HepG2 (cell line): ENCODE data around the gene GMEB2. TPM values are rescaled to one million over a fixed set of nuclear protein-coding genes. Genes with fewer than 3 reads are reported as not detected.

Experiments used
- GABPB1 ChIP-seq: IDR thresholded peaks from 2 replicates; pipeline ENCODE4 v1.6.1; 2016; ENCODE audit warnings: mild to moderate bottlenecking, missing genetic modification reagents, moderate library complexity, missing compliant biosample characterization
- HNF1A ChIP-seq, 2 experiments: sonication (generic) in 1 of 2; formaldehyde crosslinking in 1 of 2; IDR thresholded peaks; 2 replicates each; pipeline versions ENCODE4 v1.4.0 to v1.6.1; 2016 to 2020; ENCODE audit warnings: borderline replicate concordance in 1 of 2, low read depth in 1 of 2, mild to moderate bottlenecking in 1 of 2, missing genetic modification reagents in 1 of 2
- HNRNPK ChIP-seq: fragments of 200-400 bp; formaldehyde crosslinking; IDR thresholded peaks from 2 replicates; pipeline ENCODE4 v1.6.1; 2018; ENCODE audit warnings: low read length, low read depth, moderate library complexity, mild to moderate bottlenecking; ENCODE audit not compliant: poor library complexity, severe bottlenecking
- KLF12 ChIP-seq: sonication (generic); formaldehyde crosslinking; IDR thresholded peaks from 2 replicates; pipeline ENCODE4 v1.4.0; 2020; ENCODE audit warnings: missing genetic modification reagents, borderline replicate concordance
- MTA1 ChIP-seq: sonication (generic); formaldehyde crosslinking; IDR thresholded peaks from 2 replicates; pipeline ENCODE4 v1.4.0; 2020; ENCODE audit warnings: missing genetic modification reagents, mild to moderate bottlenecking, borderline replicate concordance
- NR2F6 ChIP-seq, 2 experiments: IDR thresholded peaks; 2 replicates each; pipeline ENCODE4 v1.6.1; 2016; ENCODE audit warnings: antibody characterized with exemption in 1 of 2, mild to moderate bottlenecking in 1 of 2
- PCBP1 ChIP-seq: fragments of 200-400 bp; formaldehyde crosslinking; IDR thresholded peaks from 2 replicates; pipeline ENCODE4 v1.6.1; 2017; ENCODE audit warnings: mild to moderate bottlenecking, low read depth, low read length, borderline replicate concordance
- PHF20 ChIP-seq: sonication (generic); formaldehyde crosslinking; IDR thresholded peaks from 2 replicates; pipeline ENCODE4 v1.5.0; 2020; ENCODE audit warnings: mild to moderate bottlenecking, missing genetic modification reagents
- SKIL ChIP-seq: sonication (generic); formaldehyde crosslinking; IDR thresholded peaks from 2 replicates; pipeline ENCODE4 v1.8.0; 2022; ENCODE audit warnings: missing genetic modification reagents, mild to moderate bottlenecking, moderate library complexity, borderline replicate concordance
- THAP8 ChIP-seq: sonication (generic); formaldehyde crosslinking; IDR thresholded peaks from 2 replicates; pipeline ENCODE4 v1.5.1; 2020; ENCODE audit warnings: missing genetic modification reagents, mild to moderate bottlenecking, borderline replicate concordance
- THYN1 ChIP-seq: sonication (generic); formaldehyde crosslinking; IDR thresholded peaks from 2 replicates; pipeline ENCODE4 v1.8.1; 2023; ENCODE audit warnings: low read depth, mild to moderate bottlenecking, moderate library complexity, missing genetic modification reagents, borderline replicate concordance
- ZBTB33 ChIP-seq: sonication (generic); formaldehyde crosslinking; IDR thresholded peaks from 2 replicates; pipeline ENCODE4 v1.4.0; 2020; ENCODE audit warnings: missing genetic modification reagents
- ZNF280D ChIP-seq: sonication (generic); formaldehyde crosslinking; IDR thresholded peaks from 2 replicates; pipeline ENCODE4 v1.5.1; 2020; ENCODE audit warnings: mild to moderate bottlenecking, missing genetic modification reagents
- polyA plus RNA-seq, 8 experiments: library from polyadenylated mRNA; depleted of rRNA in 3 of 8; stranded (reverse) in 7 of 8; unstranded in 1 of 8; fragments of >200 nt; fragmentation: Illumina TruSeq in 4 of 8; extraction: Trizol in 4 of 8; gene quantifications; 2 replicates each; pipeline versions ENCODE4 v1.2.1 to v1.2.3, GENCODE V29; 2011 to 2016; ENCODE audit warnings: low read depth in 4 of 8, missing spikeins in 1 of 8, mixed read lengths in 1 of 8; ENCODE audit not compliant: insufficient read depth in 1 of 8
- total RNA-seq, 5 experiments: library from RNA; depleted of rRNA; stranded (reverse); fragments of >200 nt; fragmentation: Illumina TruSeq; extraction: Trizol; gene quantifications; 2 replicates each; pipeline ENCODE4 v1.2.3, GENCODE V29; 2016; ENCODE audit warnings: low read depth in 1 of 5

Gene GMEB2
- total and polyA plus RNA-seq, 2 of the 13 experiments (the other 11 are each of a cell fraction or from before 2014, with no cell fraction given) = 10.6 to 12.4 TPM

- no peak for TF ChIP-seq HNF1A (IDR thresholded peaks at IDR 0.05; ENCODE audit: low read depth)
- TF ChIP-seq HNF1A (CRISPR knock-in tag; IDR thresholded peaks at IDR 0.05; ENCODE audit: borderline replicate concordance) = 0 out of 2 replicates have a peak, but pooled peaks have one; percentile 2
- TF ChIP-seq THAP8 (CRISPR knock-in tag) = no peak
- peak; percentile 44; the same call in 1 of the 2 replicates for TF ChIP-seq NR2F6 (IDR thresholded peaks at IDR 0.05)
- no peak for TF ChIP-seq NR2F6 (CRISPR knock-in tag; IDR thresholded peaks at IDR 0.05)
- TF ChIP-seq ZBTB33 (CRISPR knock-in tag) = no peak
- TF ChIP-seq SKIL (CRISPR knock-in tag) = no peak
- no peak for TF ChIP-seq MTA1
- peak; percentile 76 for TF ChIP-seq PCBP1
- no peak for TF ChIP-seq ZNF280D (CRISPR knock-in tag)
- TF ChIP-seq GABPB1 (CRISPR knock-in tag) = no peak
- no peak for TF ChIP-seq PHF20 (CRISPR knock-in tag)
- peak; percentile 16 for TF ChIP-seq KLF12 (CRISPR knock-in tag)
- TF ChIP-seq THYN1 (CRISPR knock-in tag) = no peak
- TF ChIP-seq HNRNPK = peak; percentile 12
Measured at GRCh38 chr20:63538204-63539091, 88.5 kb downstream of the GMEB2 start (continued).
